HG03280 (cell line): ENCODE measurements around the gene LYZL1.
"Not testable (repeated sequence)": the region's sequence is repeated elsewhere in the genome, so short reads cannot be mapped to it uniquely, and the experiment has no call there.

Source experiments
- ATAC-seq: cut with Tn5 transposase; IDR thresholded peaks from one replicate; pipeline ENCODE4 v1.9.1; 2021; ENCODE audit warnings: mild to moderate bottlenecking, moderate library complexity; ENCODE audit not compliant: unreplicated experiment

The LYZL1 gene

DNA sequence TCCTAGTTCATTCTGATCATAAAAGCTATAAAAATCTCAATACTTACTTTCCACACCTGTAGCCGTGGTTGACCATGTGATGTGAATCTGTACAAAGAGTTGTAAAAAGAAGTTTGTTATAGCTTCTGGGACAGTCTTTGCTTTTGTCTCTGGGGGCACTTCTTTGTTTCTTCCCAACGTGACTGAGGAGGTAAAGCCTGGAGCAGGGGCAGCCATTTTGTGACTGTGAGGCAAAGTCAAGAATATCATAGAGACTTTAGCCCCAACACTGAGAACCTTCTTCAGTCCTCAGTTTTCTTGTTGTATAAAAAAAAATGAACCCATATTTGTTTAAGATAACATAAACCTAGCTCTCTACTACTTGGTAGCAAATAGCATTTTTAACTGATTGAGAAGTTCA lies 29.4 kb upstream of the LYZL1 start:
- ATAC-seq: no peak

DNA sequence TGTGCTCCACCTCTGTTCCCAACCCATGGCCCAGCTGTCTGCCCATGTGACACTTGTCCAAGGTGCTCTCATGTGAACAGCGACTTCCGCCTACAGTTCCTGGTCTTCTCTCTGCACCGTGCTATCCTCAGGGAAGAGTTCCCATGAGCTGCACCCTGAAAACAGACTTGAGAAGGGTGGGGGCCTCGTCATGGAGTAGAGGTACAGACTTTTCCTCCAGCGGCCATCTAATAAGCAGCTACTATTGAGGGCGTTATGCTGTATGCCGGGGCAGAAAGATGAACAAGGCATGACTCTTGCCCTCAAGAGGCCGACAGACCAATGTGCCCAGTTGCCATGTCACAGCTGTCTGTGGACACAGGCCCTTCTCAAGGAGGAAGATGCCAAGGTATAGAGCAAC lies 25.4 kb upstream of the LYZL1 start:
- no peak for ATAC-seq

DNA sequence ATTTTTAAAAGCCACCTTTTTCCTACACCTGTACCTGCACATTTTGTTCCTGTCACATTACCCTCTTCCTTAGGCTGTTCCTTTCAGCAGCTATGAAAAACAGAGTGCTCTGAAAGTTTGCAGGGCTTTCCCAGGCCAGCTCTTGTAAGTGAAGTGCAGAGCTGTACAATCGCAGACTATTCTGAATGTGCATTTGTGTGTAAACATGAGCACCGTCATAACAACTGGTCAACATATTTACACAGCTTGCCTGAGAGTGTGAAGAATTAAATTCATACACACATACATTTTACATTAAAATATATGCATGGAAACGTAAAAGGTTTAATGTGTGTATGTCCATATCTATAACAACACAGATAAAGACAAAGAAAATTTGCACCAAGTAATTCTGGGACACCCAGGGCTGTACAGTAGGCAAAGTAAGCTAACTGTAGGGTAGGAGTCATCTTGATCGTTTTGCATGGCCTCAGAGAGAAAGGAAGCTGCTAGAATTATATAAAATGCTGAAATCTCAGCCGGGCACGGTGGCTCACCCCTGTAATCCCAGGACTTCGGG lies 23.6 kb upstream of the LYZL1 start:
- ATAC-seq: no peak

DNA sequence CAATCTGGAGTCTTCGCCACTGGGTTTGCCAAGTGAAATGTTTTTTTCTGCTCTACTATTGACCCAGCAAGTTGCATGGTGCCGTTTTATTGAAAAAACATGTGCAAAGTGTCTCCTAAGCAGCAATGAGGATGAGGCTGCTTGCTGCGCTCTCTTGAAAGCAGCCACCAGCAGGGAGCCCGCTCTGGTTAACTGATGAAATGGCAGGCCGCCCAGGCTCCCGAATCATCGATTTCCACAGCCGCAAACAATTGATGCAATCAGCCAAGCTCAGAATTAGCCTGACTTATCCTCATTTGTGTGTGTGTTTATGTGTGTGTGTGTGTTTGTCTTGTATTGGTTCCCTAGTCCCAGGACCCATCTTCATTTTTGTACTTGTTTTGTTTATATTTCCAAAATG lies 22.2 kb upstream of the LYZL1 start:
- ATAC-seq: no peak

DNA sequence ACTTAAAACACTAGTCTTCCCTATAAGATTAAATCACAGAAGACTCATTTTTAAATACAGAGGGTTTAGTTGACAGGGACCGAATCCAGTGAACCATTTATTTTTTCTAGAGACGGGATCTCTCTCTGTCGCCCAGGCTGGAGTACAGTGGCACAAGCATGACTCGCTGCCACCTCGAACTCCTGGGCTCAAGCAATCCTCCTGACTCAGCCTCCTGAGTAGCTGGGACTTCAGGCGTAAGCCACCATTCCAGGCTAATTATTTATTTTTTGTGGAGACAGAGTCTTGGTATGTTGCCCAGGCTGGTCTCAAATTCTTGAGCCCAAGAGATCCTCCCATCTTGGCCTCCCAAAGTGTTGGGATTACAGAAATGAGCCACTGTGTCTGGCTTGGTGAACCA lies 20.9 kb upstream of the LYZL1 start:
- ATAC-seq: no peak

DNA sequence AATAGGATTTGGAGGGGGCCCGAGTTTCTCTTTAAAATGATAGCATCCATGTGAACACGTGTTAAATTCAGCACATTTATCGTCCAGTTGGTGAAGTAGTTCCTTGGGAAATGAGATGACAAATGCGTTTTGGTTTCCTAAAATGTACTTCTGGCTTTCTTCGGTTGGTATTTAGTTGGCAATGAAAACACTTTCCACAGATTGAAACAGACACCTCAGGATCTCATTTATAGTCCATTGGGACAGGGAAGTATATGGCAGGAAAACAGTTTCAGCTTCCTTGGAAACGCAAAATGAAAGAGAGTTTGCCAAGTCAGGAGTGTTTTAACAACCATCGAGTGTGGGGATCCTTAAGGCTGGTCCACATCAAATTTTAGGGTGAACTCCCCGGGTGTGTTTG lies 19.4 kb upstream of the LYZL1 start:
- no peak for ATAC-seq

DNA sequence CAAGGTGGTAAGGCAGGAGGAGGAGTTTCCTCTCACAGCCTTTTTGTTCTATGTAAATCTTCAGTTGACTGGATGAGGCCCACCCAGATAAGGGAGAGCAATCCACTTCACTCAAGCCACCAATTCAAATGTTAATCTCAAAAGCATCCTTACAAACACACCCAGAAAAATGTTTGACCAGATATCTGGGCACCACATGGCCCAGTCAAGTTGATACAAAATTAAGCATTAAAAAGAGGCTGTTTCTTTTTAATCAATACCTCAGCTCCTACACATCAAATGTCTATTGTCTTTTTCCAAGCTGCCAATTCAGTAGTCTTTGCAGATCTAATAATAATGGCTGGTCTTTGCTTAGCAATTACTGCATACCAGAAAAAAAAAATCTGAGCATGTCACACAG lies 18.0 kb upstream of the LYZL1 start:
- no peak for ATAC-seq

DNA sequence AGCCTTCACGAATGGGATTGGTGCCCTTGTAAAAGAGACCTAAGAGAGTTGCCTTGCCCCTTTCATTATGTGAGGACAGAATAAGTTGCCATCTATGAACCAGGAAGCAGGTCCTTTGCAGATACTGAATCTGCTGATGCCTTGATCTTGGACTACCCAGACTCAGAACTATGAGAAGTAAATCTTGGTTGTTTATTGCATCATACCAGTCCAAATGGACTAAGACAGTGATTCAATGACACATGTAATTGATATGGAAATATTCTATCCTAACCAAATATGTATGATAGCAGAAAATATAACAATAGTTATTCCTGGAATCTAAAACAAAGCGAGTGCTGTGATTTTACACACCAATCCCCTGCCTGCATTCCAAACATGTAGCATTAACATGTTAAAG lies 17.0 kb upstream of the LYZL1 start:
- no peak for ATAC-seq

DNA sequence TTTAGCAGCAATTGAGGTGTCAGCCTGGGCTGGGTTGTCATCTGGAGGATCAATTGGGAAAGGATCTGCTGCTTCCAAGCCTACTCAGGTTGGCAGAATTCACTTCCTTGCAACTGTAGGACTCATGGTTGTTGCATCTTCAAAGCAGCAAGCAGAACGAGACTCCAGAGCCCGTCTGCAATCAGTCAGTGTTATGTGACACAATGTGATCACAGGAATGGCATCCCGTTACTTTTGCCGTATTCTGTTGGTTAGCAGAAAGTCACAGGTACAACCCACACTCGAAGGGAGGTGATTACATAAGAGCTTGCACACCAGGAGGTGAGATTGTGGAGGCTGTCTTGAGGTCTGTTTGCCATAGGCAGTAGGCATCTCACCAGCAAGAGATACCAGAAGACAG lies 15.4 kb upstream of the LYZL1 start:
- ATAC-seq: no peak

DNA sequence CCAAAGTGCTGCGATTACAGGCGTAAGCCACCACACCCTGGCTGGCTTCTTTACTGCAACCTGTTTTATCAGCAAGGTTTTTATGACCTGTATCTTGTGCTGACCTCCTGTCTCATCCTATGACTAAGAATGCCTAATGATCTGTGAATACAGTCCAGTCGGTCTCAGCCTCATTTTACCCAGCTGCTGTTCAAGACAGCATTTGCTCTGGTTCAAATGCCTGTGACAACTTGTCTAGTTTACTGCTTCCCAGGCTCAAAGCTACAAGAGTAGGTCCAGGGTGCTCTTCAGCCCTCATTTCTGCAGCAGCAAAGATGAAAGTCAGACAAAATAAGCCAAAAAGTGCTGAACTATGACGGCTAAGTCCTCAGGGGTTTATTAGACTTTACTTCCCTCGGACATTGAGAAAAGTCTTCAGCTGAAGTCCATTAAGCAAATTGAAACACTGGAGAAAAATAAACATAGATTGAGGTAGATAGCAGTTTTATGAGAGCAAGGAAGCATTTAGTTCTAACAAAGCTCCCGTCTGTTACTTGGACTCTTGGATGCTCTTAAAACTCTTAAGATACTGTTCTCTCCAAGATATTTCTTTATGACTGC lies 12.5 kb upstream of the LYZL1 start:
- ATAC-seq: no peak

DNA sequence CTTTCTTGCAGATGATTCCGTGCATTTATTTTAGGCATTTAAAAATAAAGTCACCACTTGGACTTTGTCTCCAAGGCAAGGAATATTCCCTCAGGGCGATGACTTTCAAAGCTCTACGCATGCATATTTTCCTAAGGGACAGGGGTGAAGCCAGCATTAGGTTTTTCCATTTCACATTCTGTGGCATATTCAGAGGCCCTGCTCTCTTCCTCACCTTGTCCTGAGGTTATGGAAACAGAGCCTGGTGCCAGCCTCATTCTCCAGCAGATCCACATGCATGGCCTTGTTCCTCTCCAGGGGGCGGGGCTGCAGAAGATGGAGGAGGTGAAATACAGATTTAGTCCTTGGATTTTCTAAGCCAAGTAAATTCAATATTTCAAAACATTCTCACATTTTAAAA lies 11.6 kb upstream of the LYZL1 start:
- no peak for ATAC-seq

DNA sequence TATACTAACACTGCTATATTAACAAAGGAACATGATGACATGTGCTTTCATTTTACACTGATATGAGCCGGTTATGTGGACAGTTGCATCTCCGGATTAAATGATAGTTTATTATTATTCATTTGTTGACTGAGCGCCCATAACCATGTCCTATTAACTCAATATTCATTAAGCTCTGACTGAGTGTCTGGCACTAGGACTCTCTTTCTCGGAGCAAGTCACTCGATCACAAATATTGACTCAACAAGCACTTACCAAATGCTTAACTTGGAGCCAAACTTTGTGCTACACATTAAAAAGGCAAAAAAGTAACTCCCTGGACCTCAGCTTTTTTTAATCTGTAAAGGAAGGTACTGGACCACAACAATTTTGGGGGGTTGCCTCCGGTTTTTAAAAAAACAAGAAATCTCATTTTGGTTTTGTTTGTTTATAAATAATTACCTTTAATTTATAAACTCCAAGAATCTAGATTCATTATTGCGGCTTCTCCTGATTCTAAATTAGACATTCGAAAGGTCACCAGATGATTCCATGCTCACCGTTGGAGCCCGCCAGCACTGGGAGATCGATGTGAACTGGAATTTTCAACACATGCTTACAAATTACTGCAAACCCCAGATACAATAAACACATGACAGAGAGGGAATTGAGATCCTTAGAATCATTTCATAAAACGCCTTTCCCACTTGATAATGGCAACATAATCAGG lies 8.9 kb upstream of the LYZL1 start:
- no peak for ATAC-seq

DNA sequence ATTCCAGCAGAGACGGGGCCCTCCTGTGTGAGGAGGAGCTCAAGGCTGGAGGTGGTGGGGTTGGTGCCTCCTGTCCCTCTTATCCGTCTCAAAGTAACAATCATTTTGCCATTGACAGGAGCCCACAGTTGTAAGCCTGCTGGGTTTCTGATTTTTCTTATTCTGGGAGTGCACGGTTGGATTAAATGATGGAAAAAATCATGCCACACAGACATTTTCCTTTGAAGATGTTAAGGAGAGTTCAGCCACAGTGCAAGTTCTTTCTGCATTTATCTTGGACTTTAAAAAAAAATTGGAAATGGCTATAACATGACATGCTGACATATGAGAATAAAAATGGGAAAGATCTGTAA lies 8.4 kb upstream of the LYZL1 start:
- ATAC-seq: no peak

DNA sequence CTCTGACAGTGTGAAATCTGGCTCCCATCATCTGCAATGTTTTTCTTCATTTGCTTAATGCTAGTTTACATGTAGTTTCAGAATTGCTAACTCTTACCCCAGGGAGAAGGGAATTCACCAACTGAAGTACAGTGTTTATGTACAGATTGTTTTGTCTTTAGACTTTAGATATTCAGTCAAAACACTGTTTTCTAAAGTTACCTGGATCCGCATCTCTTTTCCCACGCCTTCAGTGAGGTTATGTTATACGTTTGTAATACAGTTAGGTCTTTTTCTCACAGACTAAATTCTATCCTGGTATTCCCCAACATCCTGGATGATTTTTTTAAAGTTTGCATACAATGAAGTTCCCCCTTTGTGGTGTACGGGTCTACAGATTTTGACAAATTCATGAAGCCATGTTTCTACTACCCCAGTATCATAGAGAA lies 3.2 kb upstream of the LYZL1 start:
- peak; percentile 81 for ATAC-seq

DNA sequence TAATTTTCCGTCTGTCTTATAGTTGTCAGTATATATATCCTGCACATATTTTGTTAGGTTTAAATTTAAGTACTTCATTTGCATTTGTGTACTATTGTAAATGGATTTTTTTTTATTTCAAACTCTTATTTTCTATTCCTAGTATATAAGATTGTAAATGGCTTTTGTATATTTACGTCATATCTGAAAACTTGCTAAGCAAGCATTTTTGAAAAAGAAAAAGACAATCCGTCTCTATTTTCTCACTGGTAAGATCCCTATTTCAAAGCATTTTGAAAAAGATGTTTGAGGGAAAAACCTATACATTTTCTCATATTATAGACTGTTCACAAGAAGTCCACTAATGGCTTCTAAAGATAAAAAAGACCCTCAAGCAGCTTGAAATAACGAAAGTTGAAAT lies 1.2 kb upstream of the LYZL1 start:
- no peak for ATAC-seq

DNA sequence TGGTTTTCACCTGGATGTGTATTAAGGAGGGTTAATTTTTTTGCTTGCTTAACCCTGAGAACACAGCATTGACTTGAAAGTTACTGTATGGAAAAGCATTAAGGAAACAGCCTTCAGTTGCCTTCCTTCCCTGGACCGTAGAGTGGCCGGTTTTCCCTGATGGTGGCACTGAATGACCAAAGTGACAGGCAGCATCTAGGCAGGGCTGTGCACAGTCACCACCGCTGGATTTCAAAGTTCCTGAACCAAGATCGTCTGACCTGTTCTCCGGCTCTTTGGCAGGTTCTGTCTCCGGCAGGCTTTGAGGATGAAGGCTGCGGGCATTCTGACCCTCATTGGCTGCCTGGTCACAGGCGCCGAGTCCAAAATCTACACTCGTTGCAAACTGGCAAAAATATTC lies 2.7 kb downstream of the LYZL1 start:
- ATAC-seq: not testable (repeated sequence)

DNA sequence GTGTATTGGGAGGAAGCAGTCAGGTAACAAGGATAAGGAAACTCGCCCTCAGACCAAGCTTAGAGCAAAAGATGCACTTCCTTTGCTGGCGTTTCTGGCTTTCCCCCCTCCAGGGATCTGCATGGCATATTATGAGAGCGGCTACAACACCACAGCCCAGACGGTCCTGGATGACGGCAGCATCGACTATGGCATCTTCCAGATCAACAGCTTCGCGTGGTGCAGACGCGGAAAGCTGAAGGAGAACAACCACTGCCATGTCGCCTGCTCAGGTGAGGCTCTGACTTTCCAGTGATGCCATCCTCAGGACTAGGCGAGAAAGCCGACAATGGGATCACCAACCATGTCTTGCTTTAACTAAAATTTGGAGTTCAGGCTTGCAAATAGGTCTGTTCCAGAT lies 3.5 kb downstream of the LYZL1 start:
- not testable (repeated sequence) for ATAC-seq

DNA sequence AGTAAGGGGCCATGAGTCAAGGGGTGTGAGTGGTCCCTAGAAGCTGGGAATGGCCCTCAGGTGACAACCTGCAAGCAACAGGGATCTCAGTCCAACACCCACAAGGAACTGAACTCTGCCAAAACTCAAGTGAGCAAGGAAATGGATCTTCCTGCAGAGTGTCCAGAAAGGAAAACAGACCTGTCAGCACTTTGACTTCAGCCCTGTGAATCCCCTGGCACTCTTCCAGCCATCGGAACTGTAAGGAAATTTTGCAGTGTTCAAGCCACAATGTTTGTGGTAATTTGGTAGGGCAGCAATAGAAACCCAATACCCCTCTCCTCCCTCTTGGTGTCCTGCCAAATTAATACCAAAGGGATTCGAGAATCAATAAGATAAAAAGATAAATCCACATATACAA lies 6.9 kb downstream of the LYZL1 start:
- ATAC-seq: no peak

DNA sequence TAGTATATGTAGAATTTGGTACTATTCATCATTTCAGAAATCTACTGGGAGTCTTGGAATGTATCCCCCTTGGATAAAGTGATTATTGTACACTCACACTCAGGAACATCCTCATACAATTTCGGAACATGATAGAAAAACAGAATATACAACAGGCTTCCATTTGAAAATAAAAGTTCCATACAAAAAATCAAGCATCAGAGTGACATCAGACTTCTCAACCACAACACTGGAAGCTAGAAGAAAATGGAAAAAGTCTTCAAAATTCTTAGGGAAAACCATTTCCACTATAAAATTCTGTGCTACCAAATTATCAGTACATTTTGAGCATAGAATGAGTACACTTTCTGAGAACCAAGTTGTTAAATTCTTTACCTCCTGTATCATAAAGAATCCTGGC lies 8.8 kb downstream of the LYZL1 start:
- no peak for ATAC-seq

DNA sequence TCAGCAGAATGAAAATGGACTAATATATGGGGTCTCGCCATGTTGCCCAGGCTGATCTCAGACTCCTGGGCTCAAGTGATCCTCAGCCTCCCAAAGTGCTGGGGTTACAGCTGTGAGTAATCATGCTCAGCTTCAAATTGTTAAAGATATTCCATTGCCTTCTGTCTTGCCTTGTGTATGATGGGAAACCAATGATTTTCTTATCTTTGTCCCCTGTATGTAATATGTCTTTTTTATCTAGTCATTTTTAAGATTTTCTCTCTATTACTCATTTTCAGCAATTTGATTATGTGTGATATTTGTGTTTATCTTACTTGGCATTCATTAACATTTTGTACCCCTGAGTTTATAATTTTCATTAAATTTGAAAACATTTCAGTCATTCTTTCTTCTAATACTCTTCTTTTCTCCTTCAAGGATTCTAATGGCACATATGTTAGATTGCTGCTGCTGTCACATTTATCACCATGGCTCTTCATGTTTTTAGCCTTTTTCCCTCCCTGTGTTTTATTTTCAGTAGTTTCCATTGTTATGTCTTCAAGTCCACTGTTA lies 12.6 kb downstream of the LYZL1 start:
- ATAC-seq: no peak

DNA sequence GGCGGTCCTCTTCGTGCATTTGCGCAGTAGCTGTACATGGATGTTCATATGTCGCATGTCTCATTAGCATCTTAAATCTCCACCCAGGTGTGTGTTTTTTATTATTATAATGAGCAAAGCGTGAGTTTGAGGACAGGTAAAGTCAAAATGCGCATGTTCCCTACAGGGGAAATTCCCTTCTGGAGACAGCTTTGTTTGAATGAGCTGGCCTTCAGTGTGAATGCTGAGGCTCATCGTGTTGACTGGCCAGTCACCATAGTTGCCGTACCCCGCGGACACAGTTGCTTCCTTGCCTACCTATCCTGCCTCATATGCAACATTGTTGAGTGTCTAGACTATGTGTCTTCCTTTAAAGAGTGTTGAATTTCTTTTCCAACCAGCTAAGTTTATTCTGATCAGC lies 13.6 kb downstream of the LYZL1 start:
- ATAC-seq: no peak

DNA sequence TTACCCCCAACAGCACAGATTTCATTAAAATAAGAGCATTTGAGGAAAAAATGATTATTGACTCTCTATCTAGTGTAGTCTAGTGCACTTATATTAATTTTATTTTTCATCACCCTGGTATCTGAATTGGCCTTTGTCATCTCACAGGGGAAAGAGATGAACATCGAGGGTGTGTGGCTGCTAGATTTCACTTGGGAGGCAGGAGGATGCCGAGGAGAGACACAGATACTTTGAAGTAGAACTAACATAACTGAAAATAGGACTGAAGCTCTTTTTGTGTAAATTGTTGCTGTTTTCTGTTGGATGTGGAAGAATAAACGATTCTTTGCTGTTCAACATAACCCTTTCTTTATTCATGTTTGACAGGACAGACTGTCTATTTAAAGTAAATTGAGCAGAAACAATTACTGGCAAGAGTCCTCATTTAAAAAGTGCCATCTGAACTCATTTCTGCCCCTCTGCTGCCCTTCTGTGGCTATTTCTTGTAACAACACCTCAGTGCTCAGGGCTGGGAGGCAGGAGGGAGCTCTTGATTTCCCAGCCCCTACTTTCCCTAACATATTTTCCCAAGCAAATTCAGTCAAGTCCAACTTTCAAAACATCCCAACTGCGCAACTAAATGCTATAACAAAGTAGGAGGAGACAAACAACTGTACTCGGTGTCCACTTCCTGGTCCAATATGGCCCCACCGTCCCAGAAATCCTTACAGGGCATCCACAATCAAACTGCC lies 15.6 kb downstream of the LYZL1 start:
- ATAC-seq: no peak
